GM12872 (cell line): ENCODE results near the gene HOXB5.
A peak's percentile ranks its signal among the peaks of the same experiment; 100 is the strongest.

Experiments
- TF ChIP-seq, protein P1 (sequence below): IDR thresholded peaks from 3 replicates; pipeline ENCODE4 v1.5.1; 2011; ENCODE audit warnings: low read depth, mild to moderate bottlenecking, low read length, moderate library complexity; ENCODE audit not compliant: insufficient read depth

Gene HOXB5

DNA sequence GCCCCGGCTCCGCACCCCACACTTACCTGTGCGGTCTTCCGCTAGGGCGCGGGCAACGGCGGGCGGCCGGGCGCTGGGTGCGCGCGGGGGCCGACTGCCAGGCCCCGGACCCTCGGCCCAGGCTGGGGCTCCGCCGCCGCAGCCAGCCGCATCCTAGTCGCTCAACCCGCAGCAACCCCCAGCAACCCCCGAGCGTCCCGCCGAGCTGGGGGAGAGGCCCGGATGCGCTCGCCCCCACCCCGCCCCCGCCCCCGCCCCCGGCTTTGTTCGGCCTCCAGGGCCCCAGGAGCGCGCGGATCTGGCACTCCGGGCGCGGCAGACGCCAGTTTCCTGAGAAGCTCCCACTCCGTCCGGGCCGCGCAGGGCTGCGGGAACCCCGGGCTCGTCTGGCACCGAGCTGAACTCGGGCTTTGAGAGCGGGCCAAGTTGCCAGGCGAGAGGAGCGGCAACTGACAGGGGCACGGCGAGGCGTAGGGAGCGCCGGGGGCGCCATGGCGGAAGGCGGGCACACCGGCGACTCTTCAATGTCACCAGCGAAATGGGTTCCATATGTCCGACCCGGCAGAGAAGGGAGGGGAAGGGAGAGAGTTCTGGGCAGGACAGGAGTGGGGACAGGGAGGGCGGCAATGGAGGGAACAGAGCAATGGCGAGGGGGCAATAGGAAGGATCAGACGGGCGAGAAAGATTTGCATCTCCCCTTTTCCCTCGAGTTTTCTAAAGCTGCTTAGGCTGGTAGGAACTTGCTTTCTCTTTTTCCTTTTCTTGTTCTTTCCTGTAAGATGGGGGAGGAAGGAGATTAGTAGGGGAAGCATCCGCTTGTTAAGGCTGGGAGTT lies 29.2 kb downstream of the HOXB5 start:
- TF ChIP-seq, protein P1, sequence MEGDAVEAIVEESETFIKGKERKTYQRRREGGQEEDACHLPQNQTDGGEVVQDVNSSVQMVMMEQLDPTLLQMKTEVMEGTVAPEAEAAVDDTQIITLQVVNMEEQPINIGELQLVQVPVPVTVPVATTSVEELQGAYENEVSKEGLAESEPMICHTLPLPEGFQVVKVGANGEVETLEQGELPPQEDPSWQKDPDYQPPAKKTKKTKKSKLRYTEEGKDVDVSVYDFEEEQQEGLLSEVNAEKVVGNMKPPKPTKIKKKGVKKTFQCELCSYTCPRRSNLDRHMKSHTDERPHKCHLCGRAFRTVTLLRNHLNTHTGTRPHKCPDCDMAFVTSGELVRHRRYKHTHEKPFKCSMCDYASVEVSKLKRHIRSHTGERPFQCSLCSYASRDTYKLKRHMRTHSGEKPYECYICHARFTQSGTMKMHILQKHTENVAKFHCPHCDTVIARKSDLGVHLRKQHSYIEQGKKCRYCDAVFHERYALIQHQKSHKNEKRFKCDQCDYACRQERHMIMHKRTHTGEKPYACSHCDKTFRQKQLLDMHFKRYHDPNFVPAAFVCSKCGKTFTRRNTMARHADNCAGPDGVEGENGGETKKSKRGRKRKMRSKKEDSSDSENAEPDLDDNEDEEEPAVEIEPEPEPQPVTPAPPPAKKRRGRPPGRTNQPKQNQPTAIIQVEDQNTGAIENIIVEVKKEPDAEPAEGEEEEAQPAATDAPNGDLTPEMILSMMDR = no peak

DNA sequence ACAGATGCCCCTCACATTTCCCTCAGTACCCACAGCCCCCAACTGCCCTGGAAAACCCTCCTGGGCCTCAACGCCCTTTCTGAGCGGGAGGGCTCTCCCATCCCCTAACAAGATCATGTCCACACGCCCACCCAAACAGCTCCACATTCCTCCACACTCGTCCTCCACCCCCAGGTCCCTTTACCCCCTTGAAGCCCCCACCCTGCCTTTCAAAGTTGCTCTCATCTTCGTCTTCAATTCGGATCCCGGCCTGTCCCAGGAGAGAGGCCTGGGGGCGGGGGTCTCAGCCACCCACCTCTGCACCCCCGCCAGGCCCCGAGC lies 29.8 kb downstream of the HOXB5 start:
- TF ChIP-seq, protein P1 = no peak

GRCh38 chr17:48563385-48563838 lies 30.2 kb downstream of the HOXB5 start:
- TF ChIP-seq, protein P1 = no peak

- TF ChIP-seq, protein P1 = no peak
Measured at GRCh38 chr17:48562934-48563333, 30.6 kb downstream of the HOXB5 start.

DNA sequence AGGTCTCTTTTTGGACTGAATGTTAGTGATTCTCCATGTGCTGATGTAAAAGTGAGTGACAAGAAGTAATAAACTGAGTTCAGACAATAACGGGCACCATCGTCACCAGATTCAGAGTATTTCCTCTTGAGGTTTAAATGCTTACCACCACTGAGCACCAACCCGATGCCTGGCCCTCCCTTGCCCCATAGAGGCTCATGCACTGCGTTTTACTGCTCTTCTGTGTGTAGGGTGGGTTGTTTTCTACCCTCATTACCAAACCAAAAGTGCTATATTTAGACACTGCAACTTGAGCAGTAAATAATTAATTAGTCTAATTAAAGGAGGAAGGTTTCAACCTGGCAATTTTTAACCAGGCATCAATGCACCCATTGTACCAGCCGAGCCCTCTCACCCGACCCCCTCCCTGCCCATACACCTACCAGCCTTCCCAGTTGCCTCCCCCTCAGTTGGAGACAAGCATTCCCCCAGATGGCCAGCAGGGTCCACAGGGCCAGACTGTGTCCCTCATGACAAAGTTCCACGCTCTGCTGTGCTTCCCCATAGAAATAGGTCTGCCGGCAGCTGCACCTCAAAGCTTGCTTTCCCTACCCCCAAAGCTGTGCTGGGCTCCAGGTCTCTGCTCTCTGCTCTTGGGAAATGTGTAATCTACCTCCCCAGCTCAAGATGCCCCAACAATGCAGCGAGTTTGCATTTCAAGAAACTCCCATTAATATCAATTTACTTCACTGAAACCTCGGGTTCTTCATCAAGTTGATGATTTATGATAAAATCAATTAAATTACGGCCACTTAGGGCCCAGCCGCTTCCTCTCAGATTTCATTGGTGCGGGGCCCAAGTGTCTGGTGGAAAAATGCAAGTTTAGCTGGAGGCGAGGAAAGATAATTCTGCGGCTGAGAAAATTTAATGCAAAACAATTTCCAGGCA lies 31.4 kb downstream of the HOXB5 start:
- TF ChIP-seq, protein P1 = peak; percentile 61

DNA sequence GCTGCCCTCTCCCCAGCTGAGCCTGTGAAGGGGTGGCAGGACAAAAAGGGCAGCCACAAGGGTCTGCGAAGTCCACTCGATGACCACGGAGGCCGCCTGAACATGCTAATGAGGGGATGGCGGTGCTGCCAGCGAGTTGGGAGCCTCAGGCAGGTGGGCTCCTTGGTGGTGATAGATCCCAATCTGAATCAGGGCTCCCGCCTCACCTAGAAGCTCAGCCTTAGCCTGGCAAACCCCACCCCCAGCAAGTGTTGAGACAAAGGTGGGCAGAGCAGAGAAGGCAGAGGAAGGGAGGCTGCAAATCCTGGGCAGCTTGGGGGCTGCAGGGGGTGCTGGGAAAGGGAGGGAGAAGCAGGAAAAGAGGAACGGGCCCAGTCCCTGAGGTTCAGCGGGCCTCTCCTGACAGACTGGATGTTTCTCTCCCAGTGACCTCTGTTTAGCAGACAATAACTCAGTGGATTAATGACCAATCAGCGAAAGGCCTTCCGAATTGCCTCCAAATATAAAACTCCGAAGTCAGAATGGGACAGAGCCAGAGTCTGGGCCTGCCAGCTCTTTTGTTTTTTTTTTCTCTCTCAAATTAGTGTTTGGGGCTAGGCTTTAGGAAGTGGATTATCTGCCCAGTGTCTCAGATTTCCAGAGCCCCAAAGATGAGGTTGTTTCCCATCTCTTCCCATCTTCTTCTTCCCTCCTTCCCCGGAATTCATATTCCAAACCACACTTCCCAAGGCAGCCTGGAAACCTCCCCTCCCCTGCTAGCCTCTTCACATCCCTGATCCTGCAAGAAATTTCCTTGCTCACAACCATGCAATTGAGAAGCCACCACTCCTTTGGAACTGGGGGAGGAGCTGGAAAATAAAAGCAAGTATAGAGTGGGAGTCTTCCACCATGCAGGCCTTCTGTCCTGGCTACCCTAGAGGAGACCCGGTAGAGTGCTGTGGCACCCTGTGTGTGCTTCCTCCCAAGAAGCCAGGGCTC lies 33.5 kb downstream of the HOXB5 start:
- TF ChIP-seq, protein P1 = no peak
